WTC11 (cell line): Measurements from ENCODE around the gene MMP24. TPM values are rescaled to one million over a fixed set of nuclear protein-coding genes. Genes with fewer than 3 reads are reported as not detected.
A peak's percentile ranks its signal among the peaks of the same experiment; 100 is the strongest.

Experiments
- ATAC-seq: fragments of 200-7000 bp; cut with Tn5 transposase; 2 replicates; pipeline ENCODE4 v1.10.0; 2021; ENCODE audit warnings: mild to moderate bottlenecking, moderate library complexity
- CTCF ChIA-PET: fragments of 300-600 bp; sonication (Branson Sonifier 250); formaldehyde crosslinking; loops from one replicate; lab custom pipeline; 2021; ENCODE audit warnings: antibody characterized with exemption; lab: Charles Lee
- POLR2A ChIA-PET: fragments of 350-600 bp; sonication (Branson Sonifier 250); formaldehyde crosslinking; loops from one replicate; lab custom pipeline; 2021; ENCODE audit warnings: antibody characterized with exemption; lab: Charles Lee
- DNase-seq: peaks from one replicate; pipeline ENCODE4 v3.0.0; 2021; ENCODE audit warnings: low spot score
- H3K27ac Mint-ChIP-seq: 2 replicates; pipeline ENCODE4 v1.8.0; 2021; ENCODE audit warnings: mixed read lengths
- H3K27me3 Mint-ChIP-seq: 2 replicates; pipeline ENCODE4 v1.8.0; 2021; ENCODE audit warnings: low read depth, mild to moderate bottlenecking, moderate library complexity, mixed read lengths
- H3K36me3 Mint-ChIP-seq: 2 replicates; pipeline ENCODE4 v1.8.0; 2021; ENCODE audit warnings: mixed read lengths
- H3K4me1 Mint-ChIP-seq: 2 replicates; pipeline ENCODE4 v1.8.0; 2022; ENCODE audit warnings: mixed read lengths
- H3K4me3 Mint-ChIP-seq: 2 replicates; pipeline ENCODE4 v1.8.0; 2021; ENCODE audit warnings: mild to moderate bottlenecking, moderate library complexity, mixed read lengths
- H3K9me3 Mint-ChIP-seq: 2 replicates; pipeline ENCODE4 v1.8.0; 2021; ENCODE audit warnings: mixed read lengths
- ATF1 ChIP-seq: sonication (generic); formaldehyde crosslinking; IDR thresholded peaks from 2 replicates; pipeline ENCODE4 v1.8.1; 2023; ENCODE audit warnings: mild to moderate bottlenecking, moderate library complexity, missing genetic modification reagents
- ATF6 ChIP-seq: sonication (generic); formaldehyde crosslinking; IDR thresholded peaks from 2 replicates; pipeline ENCODE4 v1.8.1; 2023; ENCODE audit warnings: mild to moderate bottlenecking, missing genetic modification reagents
- CREB1 ChIP-seq: sonication (generic); formaldehyde crosslinking; IDR thresholded peaks from 2 replicates; pipeline ENCODE4 v1.8.0; 2023; ENCODE audit warnings: mild to moderate bottlenecking, missing genetic modification reagents
- ETV6 ChIP-seq: sonication (generic); formaldehyde crosslinking; IDR thresholded peaks from 2 replicates; pipeline ENCODE4 v1.8.1; 2022; ENCODE audit warnings: mild to moderate bottlenecking, missing genetic modification reagents
- FOXJ3 ChIP-seq: sonication (generic); formaldehyde crosslinking; IDR thresholded peaks from 2 replicates; pipeline ENCODE4 v1.9.0; 2021; ENCODE audit warnings: missing genetic modification reagents, mild to moderate bottlenecking, borderline replicate concordance
- GRHL2 ChIP-seq: fragments of 250-450 bp; sonication (Bioruptor Pico); IDR thresholded peaks from 2 replicates; pipeline ENCODE4 v1.8.0; 2022; ENCODE audit warnings: mild to moderate bottlenecking, moderate library complexity; ENCODE audit not compliant: insufficient replicate concordance, severe bottlenecking
- IRF1 ChIP-seq: sonication (generic); formaldehyde crosslinking; IDR thresholded peaks from 2 replicates; pipeline ENCODE4 v1.8.0; 2023; ENCODE audit warnings: missing genetic modification reagents
- NFE2L1 ChIP-seq: sonication (generic); formaldehyde crosslinking; IDR thresholded peaks from 2 replicates; pipeline ENCODE4 v1.8.1; 2023; ENCODE audit warnings: missing genetic modification reagents
- NR1H2 ChIP-seq: sonication (generic); formaldehyde crosslinking; IDR thresholded peaks from 2 replicates; pipeline ENCODE4 v1.9.0; 2021; ENCODE audit warnings: mild to moderate bottlenecking, moderate library complexity, missing genetic modification reagents
- NR2C2 ChIP-seq: sonication (generic); formaldehyde crosslinking; IDR thresholded peaks from 2 replicates; pipeline ENCODE4 v1.8.0; 2022; ENCODE audit warnings: mild to moderate bottlenecking, missing genetic modification reagents
- RELA ChIP-seq: sonication (generic); formaldehyde crosslinking; IDR thresholded peaks from 2 replicates; pipeline ENCODE4 v1.8.1; 2022; ENCODE audit warnings: missing genetic modification reagents, mild to moderate bottlenecking, borderline replicate concordance
- STAT6 ChIP-seq: sonication (generic); formaldehyde crosslinking; conservative IDR thresholded peaks from 2 replicates; pipeline ENCODE4 v1.8.1; 2023; ENCODE audit warnings: mild to moderate bottlenecking, low read depth, missing genetic modification reagents, moderate library complexity
- TEAD4 ChIP-seq: sonication (generic); formaldehyde crosslinking; IDR thresholded peaks from 2 replicates; pipeline ENCODE4 v1.8.0; 2022; ENCODE audit warnings: mild to moderate bottlenecking, missing genetic modification reagents
- ZNF121 ChIP-seq: sonication (generic); formaldehyde crosslinking; IDR thresholded peaks from 2 replicates; pipeline ENCODE4 v1.8.0; 2023; ENCODE audit warnings: missing genetic modification reagents
- ZNF232 ChIP-seq: sonication (generic); formaldehyde crosslinking; IDR thresholded peaks from 2 replicates; pipeline ENCODE4 v1.8.0; 2022; ENCODE audit warnings: mild to moderate bottlenecking, missing genetic modification reagents
- ZNF532 ChIP-seq: fragments of 250-450 bp; sonication (Bioruptor Pico); IDR thresholded peaks from 2 replicates; pipeline ENCODE4 v1.9.0; 2021; ENCODE audit warnings: mild to moderate bottlenecking, borderline replicate concordance
- total RNA-seq: library from RNA; stranded (reverse); gene quantifications from 3 replicates; pipeline ENCODE4 v1.2.3, GENCODE V29; 2021
- TF ChIP-seq, protein P1 (sequence below): sonication (generic); formaldehyde crosslinking; IDR thresholded peaks from 2 replicates; pipeline ENCODE4 v1.8.0; 2022; ENCODE audit warnings: mild to moderate bottlenecking, missing genetic modification reagents
- TF ChIP-seq, protein P2 (sequence below): fragments of 250-450 bp; sonication (Bioruptor Pico); IDR thresholded peaks from 2 replicates; pipeline ENCODE4 v1.9.0; 2021; ENCODE audit warnings: mild to moderate bottlenecking

Gene MMP24
- total RNA-seq, 1 experiment from 2014 or later = 16.8 TPM

GRCh38 chr20:35300469-35301262, 74.2 kb downstream of the MMP24 start:
- H3K27me3 Mint-ChIP-seq = peaks cover 4% of the 10 kb centered on the region; the same call in 1 of the 2 replicates
- no peaks in the 10 kb centered on the region for H3K9me3 Mint-ChIP-seq
- H3K27ac Mint-ChIP-seq = no peak overlapping the region
- DNase-seq (no peak), ATAC-seq (no peak)
- peaks cover 16% of the 10 kb centered on the region for H3K4me1 Mint-ChIP-seq
- TF ChIP-seq ZNF121 (CRISPR knock-in tag) (peak; percentile 87), TEAD4 (no peak)
- ChIA-PET CTCF (interaction anchor here (4.6 kb wide), 1 partner anchor 29 kb away, joined by 25 read pairs; no protein-coding TSS in a partner anchor), POLR2A (no interaction called here)
- H3K36me3 Mint-ChIP-seq = peaks cover 3% of the 10 kb centered on the region; the same call in 1 of the 2 replicates
- H3K4me3 Mint-ChIP-seq = no peak overlapping the region

- no peak overlapping the region for H3K4me3 Mint-ChIP-seq
- ATAC-seq (no peak), DNase-seq (no peak)
- H3K36me3 Mint-ChIP-seq = peaks cover 7% of the 10 kb centered on the region; the same call in 1 of the 2 replicates
- peaks cover 4% of the 10 kb centered on the region; the same call in 1 of the 2 replicates for H3K27me3 Mint-ChIP-seq
- POLR2A ChIA-PET = no interaction called here
- TF ChIP-seq, protein P1, sequence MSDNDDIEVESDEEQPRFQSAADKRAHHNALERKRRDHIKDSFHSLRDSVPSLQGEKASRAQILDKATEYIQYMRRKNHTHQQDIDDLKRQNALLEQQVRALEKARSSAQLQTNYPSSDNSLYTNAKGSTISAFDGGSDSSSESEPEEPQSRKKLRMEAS (CRISPR knock-in tag) = no peak
- TF ChIP-seq GRHL2 (CRISPR knock-in tag) = no peak
- TF ChIP-seq CREB1 = no peak
- TF ChIP-seq IRF1 (CRISPR knock-in tag) = no peak
- TF ChIP-seq, all 79 proteins: peak for 0
- H3K9me3 Mint-ChIP-seq = no peaks in the 10 kb centered on the region
- H3K4me1 Mint-ChIP-seq = peaks cover 16% of the 10 kb centered on the region
- H3K27ac Mint-ChIP-seq = no peak overlapping the region
- CTCF ChIA-PET = interaction anchor here (0.9 to 1.0 kb wide), 2 partner anchors 28 to 157 kb away, joined by 3 to 4 read pairs; no protein-coding TSS in a partner anchor
Measured at GRCh38 chr20:35301426-35301825, 74.9 kb downstream of the MMP24 start.

- peaks cover 7% of the 10 kb centered on the region; the same call in 1 of the 2 replicates for H3K36me3 Mint-ChIP-seq
- peaks cover 4% of the 10 kb centered on the region; the same call in 1 of the 2 replicates for H3K27me3 Mint-ChIP-seq
- ChIA-PET POLR2A (interaction anchor here (0.6 kb wide), 1 partner anchor 18 kb away, joined by 8 read pairs; the partner anchor contains the start of gene EIF6), CTCF (interaction anchor here (0.5 to 3.5 kb wide), 11 partner anchors 10 to 189 kb away, joined by 3 to 89 read pairs (median 6); partner anchors contain the start of genes FAM83C and GDF5)
- no peaks in the 10 kb centered on the region for H3K9me3 Mint-ChIP-seq
- H3K27ac Mint-ChIP-seq = no peak overlapping the region
- DNase-seq (no peak), ATAC-seq (no peak)
- H3K4me3 Mint-ChIP-seq = no peak overlapping the region
- H3K4me1 Mint-ChIP-seq = peaks cover 20% of the 10 kb centered on the region
- no peak for TF ChIP-seq ETV6 (CRISPR knock-in tag)
- TF ChIP-seq ZNF121 (CRISPR knock-in tag) = no peak
- TF ChIP-seq ZNF532 (CRISPR knock-in tag) = no peak
- no peak for TF ChIP-seq NR1H2 (CRISPR knock-in tag)
- no peak for TF ChIP-seq FOXJ3
- TF ChIP-seq ATF6 = no peak
- no peak for TF ChIP-seq NR2C2 (CRISPR knock-in tag)
- TF ChIP-seq RELA (CRISPR knock-in tag) = no peak
- TF ChIP-seq STAT6 (CRISPR knock-in tag) = no peak
- TF ChIP-seq, protein P2, sequence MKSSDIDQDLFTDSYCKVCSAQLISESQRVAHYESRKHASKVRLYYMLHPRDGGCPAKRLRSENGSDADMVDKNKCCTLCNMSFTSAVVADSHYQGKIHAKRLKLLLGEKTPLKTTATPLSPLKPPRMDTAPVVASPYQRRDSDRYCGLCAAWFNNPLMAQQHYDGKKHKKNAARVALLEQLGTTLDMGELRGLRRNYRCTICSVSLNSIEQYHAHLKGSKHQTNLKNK (CRISPR knock-in tag) = no peak
- no peak for TF ChIP-seq NFE2L1 (CRISPR knock-in tag)
- no peak for TF ChIP-seq ATF1
- no peak for TF ChIP-seq ZNF232 (CRISPR knock-in tag)
Measured at GRCh38 chr20:35302421-35303335, 76.2 kb downstream of the MMP24 start.
